ENCODE data around the gene PLGRKT.
"Not testable (repeated sequence)": the region's sequence is repeated elsewhere in the genome, so short reads cannot be mapped to it uniquely, and the experiment has no call there.

DNA sequence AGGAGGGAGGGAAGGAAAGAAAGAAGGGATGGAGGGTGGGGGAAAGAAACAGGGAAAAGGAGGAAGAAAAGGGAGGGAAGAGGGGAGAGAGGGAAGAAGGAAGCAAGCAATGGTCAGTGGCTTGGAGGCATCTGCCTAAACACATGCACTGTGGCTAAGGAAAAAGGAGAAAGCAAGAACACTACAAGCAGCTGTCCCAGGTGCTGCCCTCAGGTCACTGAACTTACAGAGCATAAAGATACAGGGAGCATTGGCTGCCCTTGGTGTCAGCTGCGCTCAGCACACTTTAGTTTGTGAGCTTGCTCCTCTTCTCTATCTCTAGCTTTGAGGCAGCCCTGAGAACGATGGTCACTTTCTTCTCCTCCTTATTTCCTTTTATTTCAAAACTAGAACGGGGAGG is 40.2 kb downstream of the PLGRKT start:
- TF ChIP-seq, protein P1, sequence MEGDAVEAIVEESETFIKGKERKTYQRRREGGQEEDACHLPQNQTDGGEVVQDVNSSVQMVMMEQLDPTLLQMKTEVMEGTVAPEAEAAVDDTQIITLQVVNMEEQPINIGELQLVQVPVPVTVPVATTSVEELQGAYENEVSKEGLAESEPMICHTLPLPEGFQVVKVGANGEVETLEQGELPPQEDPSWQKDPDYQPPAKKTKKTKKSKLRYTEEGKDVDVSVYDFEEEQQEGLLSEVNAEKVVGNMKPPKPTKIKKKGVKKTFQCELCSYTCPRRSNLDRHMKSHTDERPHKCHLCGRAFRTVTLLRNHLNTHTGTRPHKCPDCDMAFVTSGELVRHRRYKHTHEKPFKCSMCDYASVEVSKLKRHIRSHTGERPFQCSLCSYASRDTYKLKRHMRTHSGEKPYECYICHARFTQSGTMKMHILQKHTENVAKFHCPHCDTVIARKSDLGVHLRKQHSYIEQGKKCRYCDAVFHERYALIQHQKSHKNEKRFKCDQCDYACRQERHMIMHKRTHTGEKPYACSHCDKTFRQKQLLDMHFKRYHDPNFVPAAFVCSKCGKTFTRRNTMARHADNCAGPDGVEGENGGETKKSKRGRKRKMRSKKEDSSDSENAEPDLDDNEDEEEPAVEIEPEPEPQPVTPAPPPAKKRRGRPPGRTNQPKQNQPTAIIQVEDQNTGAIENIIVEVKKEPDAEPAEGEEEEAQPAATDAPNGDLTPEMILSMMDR (IDR thresholded peaks at IDR 0.05) = not testable (repeated sequence)
- not testable (repeated sequence) for TF ChIP-seq POLR2A (IDR thresholded peaks at IDR 0.05)

All from body of pancreas (tissue), 4 donors.